Measurements from ENCODE around the gene MACROH2A1.
A peak's percentile ranks its signal among the peaks of the same experiment; 100 is the strongest.

The MACROH2A1 gene

GRCh38 chr5:135445306-135445985 is 46.4 kb upstream of the MACROH2A1 start:
- peak overlapping the region in 2 of 3 experiments; percentile 36 to 49 for H3K27ac Mint-ChIP-seq
- no peak overlapping the region for H3K4me3 Mint-ChIP-seq
- no peaks in the 10 kb centered on the region for H3K36me3 Mint-ChIP-seq (ENCODE audit: low read depth)
- no peaks in the 10 kb centered on the region for H3K9me3 Mint-ChIP-seq
- peaks cover 60% of the 10 kb centered on the region for H3K4me1 Mint-ChIP-seq
- TF ChIP-seq, protein P1, sequence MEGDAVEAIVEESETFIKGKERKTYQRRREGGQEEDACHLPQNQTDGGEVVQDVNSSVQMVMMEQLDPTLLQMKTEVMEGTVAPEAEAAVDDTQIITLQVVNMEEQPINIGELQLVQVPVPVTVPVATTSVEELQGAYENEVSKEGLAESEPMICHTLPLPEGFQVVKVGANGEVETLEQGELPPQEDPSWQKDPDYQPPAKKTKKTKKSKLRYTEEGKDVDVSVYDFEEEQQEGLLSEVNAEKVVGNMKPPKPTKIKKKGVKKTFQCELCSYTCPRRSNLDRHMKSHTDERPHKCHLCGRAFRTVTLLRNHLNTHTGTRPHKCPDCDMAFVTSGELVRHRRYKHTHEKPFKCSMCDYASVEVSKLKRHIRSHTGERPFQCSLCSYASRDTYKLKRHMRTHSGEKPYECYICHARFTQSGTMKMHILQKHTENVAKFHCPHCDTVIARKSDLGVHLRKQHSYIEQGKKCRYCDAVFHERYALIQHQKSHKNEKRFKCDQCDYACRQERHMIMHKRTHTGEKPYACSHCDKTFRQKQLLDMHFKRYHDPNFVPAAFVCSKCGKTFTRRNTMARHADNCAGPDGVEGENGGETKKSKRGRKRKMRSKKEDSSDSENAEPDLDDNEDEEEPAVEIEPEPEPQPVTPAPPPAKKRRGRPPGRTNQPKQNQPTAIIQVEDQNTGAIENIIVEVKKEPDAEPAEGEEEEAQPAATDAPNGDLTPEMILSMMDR (IDR thresholded peaks at IDR 0.05; ENCODE audit: unreplicated experiment in 3 of 3), result no peak
- H3K27me3 Mint-ChIP-seq (ENCODE audit: low read depth), result peaks cover 24% of the 10 kb centered on the region

DNA sequence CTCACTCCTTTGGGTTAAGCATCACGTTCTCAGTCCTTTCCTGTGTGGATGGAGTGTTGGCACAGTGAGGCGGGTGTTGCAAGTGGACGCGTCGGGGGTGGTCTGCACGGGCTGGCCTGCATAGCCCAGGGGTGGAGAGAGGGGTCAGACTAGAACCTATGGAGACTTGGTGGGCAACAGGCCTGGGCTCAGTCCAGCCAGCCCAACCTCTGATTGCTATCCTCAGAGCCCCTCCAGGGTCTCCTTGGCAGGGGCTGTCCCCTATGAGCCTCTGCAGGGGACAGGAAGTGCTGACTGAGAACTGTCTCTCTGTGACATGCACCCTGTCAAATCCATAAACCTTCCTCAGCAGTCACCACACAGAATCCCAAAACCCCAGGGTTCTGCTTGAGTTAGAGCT is 45.9 kb upstream of the MACROH2A1 start:
- H3K4me1 Mint-ChIP-seq, result peaks cover 62% of the 10 kb centered on the region
- H3K36me3 Mint-ChIP-seq (ENCODE audit: low read depth), result no peaks in the 10 kb centered on the region
- no peaks in the 10 kb centered on the region for H3K9me3 Mint-ChIP-seq
- TF ChIP-seq, protein P1 (IDR thresholded peaks at IDR 0.05; ENCODE audit: unreplicated experiment in 3 of 3), result no peak
- H3K4me3 Mint-ChIP-seq, result no peak overlapping the region
- H3K27ac Mint-ChIP-seq, result peak overlapping the region in 2 of 3 experiments; percentile 65 to 77
- H3K27me3 Mint-ChIP-seq (ENCODE audit: low read depth), result peaks cover 18% of the 10 kb centered on the region

DNA sequence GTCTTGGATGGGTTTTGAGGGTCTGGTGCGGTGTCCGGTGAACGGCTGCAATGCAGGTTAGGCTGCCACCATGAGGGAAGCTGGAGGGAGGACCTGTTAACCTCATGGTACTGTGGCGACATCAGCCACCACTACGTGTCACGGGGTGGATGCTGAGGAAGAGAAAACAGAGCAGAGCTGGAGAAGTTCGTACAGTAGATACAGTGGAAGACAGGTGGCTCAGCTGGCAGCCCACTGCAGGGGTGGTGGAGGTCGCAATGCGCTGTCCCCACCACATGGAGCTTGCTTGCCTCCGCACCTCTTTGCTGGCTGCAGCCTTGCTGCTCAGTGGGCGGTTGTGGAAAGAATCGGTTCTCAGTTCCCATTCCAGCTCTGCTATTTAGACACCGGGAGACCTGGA is 45.3 kb upstream of the MACROH2A1 start:
- Mint-ChIP-seq H3K27ac (peak overlapping the region; percentile 65 to 95 (median 77)), H3K36me3 (ENCODE audit: low read depth) (no peaks in the 10 kb centered on the region)
- TF ChIP-seq, protein P1 (IDR thresholded peaks at IDR 0.05; ENCODE audit: unreplicated experiment in 3 of 3), result no peak

GRCh38 chr5:135443161-135443960 is 44.3 kb upstream of the MACROH2A1 start:
- Mint-ChIP-seq H3K36me3 (ENCODE audit: low read depth) (no peaks in the 10 kb centered on the region), H3K9me3 (no peaks in the 10 kb centered on the region), H3K4me3 (peak overlapping the region in 2 of 3 experiments; percentile 40 to 42), H3K27ac (peak overlapping the region; percentile 65 to 95 (median 77)), H3K4me1 (peaks cover 71% of the 10 kb centered on the region), H3K27me3 (ENCODE audit: low read depth) (peaks cover 22% of the 10 kb centered on the region)
- TF ChIP-seq, protein P1 (IDR thresholded peaks at IDR 0.05; ENCODE audit: unreplicated experiment in 3 of 3), result no peak

More for the DNA sequence above, 45.3 kb upstream of the MACROH2A1 start:
- H3K27me3 Mint-ChIP-seq (ENCODE audit: low read depth), result peaks cover 20% of the 10 kb centered on the region
- H3K9me3 Mint-ChIP-seq, result no peaks in the 10 kb centered on the region
- peak overlapping the region in 1 of 3 experiments; percentile 2 for H3K4me3 Mint-ChIP-seq
- H3K4me1 Mint-ChIP-seq, result peaks cover 66% of the 10 kb centered on the region

DNA sequence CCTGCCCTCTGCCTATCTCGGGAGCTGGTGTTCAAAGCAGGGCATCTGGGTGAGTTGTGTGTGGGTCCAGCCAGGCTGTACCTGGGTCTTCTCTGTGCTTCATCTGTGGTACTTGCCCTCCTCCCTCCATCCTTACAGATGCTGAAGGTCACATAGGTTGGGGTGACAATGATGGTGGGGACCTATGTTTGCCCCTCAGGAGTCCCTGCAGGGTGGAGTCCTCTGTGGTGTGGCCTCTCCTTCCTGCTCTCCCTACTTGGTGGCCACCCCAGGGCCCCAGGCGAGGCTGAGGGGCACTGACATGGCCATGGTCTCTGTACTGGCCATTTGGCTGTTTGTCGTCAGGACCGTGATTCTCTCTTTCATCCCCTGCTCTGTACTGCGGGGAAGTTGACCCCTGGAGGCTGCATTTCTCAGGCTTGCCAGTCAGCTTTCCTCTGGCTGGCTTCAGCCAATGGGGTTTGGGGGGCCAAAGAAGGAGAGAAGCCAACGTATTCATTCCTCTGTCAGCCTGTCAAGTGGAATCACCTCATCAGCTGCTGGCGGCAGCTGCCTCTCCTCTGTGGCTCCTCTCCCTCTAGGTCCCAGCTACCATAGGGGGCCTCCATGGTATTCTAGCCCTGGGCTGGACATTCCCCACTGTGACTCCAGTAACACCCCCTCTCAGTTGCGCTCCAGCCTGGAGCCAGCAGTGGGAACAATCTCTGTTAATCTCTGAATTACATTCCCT is 43.6 kb upstream of the MACROH2A1 start:
- H3K9me3 Mint-ChIP-seq, result no peaks in the 10 kb centered on the region
- peaks cover 26% of the 10 kb centered on the region for H3K27me3 Mint-ChIP-seq (ENCODE audit: low read depth)
- H3K36me3 Mint-ChIP-seq (ENCODE audit: low read depth), result no peaks in the 10 kb centered on the region
- H3K4me3 Mint-ChIP-seq, result peak overlapping the region in 2 of 3 experiments; percentile 40 to 42
- TF ChIP-seq, protein P1 (IDR thresholded peaks at IDR 0.05; ENCODE audit: unreplicated experiment in 3 of 3), result no peak
- H3K27ac Mint-ChIP-seq, result peak overlapping the region; percentile 65 to 95 (median 77)
- peaks cover 78% of the 10 kb centered on the region for H3K4me1 Mint-ChIP-seq
